ENCODE data around the gene CLNK. TPM values are rescaled to one million over a fixed set of nuclear protein-coding genes. Genes with fewer than 3 reads are reported as not detected.
A peak's percentile ranks its signal among the peaks of the same experiment; 100 is the strongest.

Gene CLNK
- total and polyA plus RNA-seq, 2 of the 13 experiments (the other 11 are each of a cell fraction or from before 2014, with no cell fraction given) = not detected

- TF ChIP-seq ETS1 (CRISPR knock-in tag; IDR thresholded peaks at IDR 0.05) (no peak), BORCS8-MEF2B (CRISPR knock-in tag; IDR thresholded peaks at IDR 0.05) (no peak), STAG1 (CRISPR knock-in tag; IDR thresholded peaks at IDR 0.05) (0 out of 2 replicates have a peak, but pooled peaks have one; percentile 4), NFE2 (CRISPR knock-in tag; IDR thresholded peaks at IDR 0.05) (no peak)
- TF ChIP-seq, protein P1, sequence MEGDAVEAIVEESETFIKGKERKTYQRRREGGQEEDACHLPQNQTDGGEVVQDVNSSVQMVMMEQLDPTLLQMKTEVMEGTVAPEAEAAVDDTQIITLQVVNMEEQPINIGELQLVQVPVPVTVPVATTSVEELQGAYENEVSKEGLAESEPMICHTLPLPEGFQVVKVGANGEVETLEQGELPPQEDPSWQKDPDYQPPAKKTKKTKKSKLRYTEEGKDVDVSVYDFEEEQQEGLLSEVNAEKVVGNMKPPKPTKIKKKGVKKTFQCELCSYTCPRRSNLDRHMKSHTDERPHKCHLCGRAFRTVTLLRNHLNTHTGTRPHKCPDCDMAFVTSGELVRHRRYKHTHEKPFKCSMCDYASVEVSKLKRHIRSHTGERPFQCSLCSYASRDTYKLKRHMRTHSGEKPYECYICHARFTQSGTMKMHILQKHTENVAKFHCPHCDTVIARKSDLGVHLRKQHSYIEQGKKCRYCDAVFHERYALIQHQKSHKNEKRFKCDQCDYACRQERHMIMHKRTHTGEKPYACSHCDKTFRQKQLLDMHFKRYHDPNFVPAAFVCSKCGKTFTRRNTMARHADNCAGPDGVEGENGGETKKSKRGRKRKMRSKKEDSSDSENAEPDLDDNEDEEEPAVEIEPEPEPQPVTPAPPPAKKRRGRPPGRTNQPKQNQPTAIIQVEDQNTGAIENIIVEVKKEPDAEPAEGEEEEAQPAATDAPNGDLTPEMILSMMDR (CRISPR knock-in tag; IDR thresholded peaks at IDR 0.05) = peak; percentile 14; the same call in 1 of the 2 replicates
Measured at GRCh38 chr4:10622728-10623127, 61.8 kb downstream of the CLNK start (continued).

DNA sequence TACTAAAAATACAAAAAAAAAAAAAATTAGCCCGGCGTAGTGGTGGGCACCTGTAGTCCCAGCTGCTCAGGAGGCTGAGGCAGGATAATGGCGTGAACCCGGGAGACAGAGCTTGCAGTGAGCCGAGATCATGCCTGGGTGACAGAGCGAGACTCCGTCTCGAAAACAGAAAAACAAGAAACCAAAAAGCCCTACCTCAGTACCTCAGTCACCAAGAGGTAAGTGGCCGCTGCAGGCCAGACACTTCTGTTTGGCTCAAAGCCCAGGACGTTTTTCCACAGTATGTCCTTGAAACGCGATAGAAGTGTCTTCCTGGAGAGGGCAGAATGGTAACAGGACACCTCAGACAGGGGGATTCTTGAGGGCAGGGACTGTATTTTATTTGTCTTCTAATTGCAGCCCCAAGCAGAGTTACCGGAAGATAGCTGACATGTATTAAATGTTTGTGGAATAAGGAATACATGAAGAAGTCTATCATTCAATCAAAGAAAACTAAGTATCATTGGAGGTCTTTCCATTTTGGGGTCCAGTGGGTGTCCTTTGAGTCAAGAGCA, 63.6 kb downstream of the CLNK start:
- DNase-seq (ENCODE audit: low spot score) = no peak
- Histone ChIP-seq H3K4me2 (ENCODE audit: low read depth, low read length) (no peak overlapping the region), H3K9me3 (ENCODE audit: low read length) (no peaks in the 10 kb centered on the region), H3K4me3 (replicated peaks in 1 of 3; ENCODE audit: insufficient read depth in 1 of 3, low read depth in 2 of 3, low read length in 3 of 3) (no peak overlapping the region), H3K27ac (ENCODE audit: extremely low read length, insufficient read depth, low read length) (no peak overlapping the region), H3K36me3 (replicated peaks in 1 of 2; ENCODE audit: control insufficient read depth in 1 of 2, insufficient read depth in 2 of 2, low read length in 2 of 2) (no peaks in the 10 kb centered on the region), H2AFZ (ENCODE audit: low read length) (no peak overlapping the region), H4K20me1 (ENCODE audit: insufficient read depth, low read length) (no peaks in the 10 kb centered on the region), H3K27me3 (ENCODE audit: control insufficient read depth in 1 of 2, insufficient read depth in 2 of 2, low read length in 2 of 2) (no peaks in the 10 kb centered on the region; a peak in 1 of 5 replicates), H3K4me1 (ENCODE audit: insufficient read depth, low read length) (peaks cover 9% of the 10 kb centered on the region; the same call in 1 of the 2 replicates), H3K9ac (ENCODE audit: insufficient read depth, low read depth, low read length) (no peak overlapping the region), H3K79me2 (ENCODE audit: insufficient read depth, low read length) (no peaks in the 10 kb centered on the region)
- in situ Hi-C loops (cut with HindIII; ENCODE audit: extremely low pct_ligation_motif_present, low pct_unique_long_range_greater_than_20kb) (no loop called here), intact Hi-C loops (cut with micrococcal nuclease; ENCODE audit: unreplicated experiment) (no loop called here)
- FAIRE-seq = no peak
- no TSS peak for BruUV-seq (replicated peaks)
- ChIA-PET CTCF (ENCODE audit: low intra/inter-chr PET ratio, low total read pairs) (no interaction called here), POLR2A (no interaction called here)
- TF ChIP-seq PBX3 (CRISPR knock-in tag; IDR thresholded peaks at IDR 0.05; ENCODE audit: borderline replicate concordance) = no peak
- TF ChIP-seq HDAC6 (IDR thresholded peaks at IDR 0.05; ENCODE audit: low read depth, low read length) = no peak
- no peak for TF ChIP-seq CEBPB (IDR thresholded peaks at IDR 0.05; ENCODE audit: borderline replicate concordance, low read depth, low read length)
- TF ChIP-seq CBFB (CRISPR knock-in tag; IDR thresholded peaks at IDR 0.05) = no peak
- TF ChIP-seq ZC3H4 (CRISPR knock-in tag; IDR thresholded peaks at IDR 0.05; ENCODE audit: borderline replicate concordance) = no peak
- no peak for TF ChIP-seq NFE2L2 (IDR thresholded peaks at IDR 0.05; ENCODE audit: low read length)
- TF ChIP-seq ZNF589 (CRISPR knock-in tag; conservative IDR thresholded peaks at IDR 0.05) = no peak
- TF ChIP-seq ZNF75D (CRISPR knock-in tag; IDR thresholded peaks at IDR 0.05; ENCODE audit: borderline replicate concordance) = no peak
- TF ChIP-seq ZFP41 (CRISPR knock-in tag; IDR thresholded peaks at IDR 0.05; ENCODE audit: borderline replicate concordance) = no peak
- TF ChIP-seq, protein P2, sequence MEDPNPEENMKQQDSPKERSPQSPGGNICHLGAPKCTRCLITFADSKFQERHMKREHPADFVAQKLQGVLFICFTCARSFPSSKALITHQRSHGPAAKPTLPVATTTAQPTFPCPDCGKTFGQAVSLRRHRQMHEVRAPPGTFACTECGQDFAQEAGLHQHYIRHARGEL (CRISPR knock-in tag; IDR thresholded peaks at IDR 0.05) = no peak
- ATAC-seq = no peak
- WGBS (ENCODE audit: low lambda C conversion rate) = 38% methylated on average over 13 of the region's 13 CpGs
